HG02623 (cell line): ENCODE results near the gene C9orf72.

ENCODE experiments used
- ATAC-seq: cut with Tn5 transposase; IDR thresholded peaks from one replicate; pipeline ENCODE4 v1.9.1; 2021; ENCODE audit warnings: moderate library complexity; ENCODE audit not compliant: unreplicated experiment

Gene C9orf72

GRCh38 chr9:27581826-27582225 lies 8.5 kb upstream of the C9orf72 start:
- no peak for ATAC-seq

DNA sequence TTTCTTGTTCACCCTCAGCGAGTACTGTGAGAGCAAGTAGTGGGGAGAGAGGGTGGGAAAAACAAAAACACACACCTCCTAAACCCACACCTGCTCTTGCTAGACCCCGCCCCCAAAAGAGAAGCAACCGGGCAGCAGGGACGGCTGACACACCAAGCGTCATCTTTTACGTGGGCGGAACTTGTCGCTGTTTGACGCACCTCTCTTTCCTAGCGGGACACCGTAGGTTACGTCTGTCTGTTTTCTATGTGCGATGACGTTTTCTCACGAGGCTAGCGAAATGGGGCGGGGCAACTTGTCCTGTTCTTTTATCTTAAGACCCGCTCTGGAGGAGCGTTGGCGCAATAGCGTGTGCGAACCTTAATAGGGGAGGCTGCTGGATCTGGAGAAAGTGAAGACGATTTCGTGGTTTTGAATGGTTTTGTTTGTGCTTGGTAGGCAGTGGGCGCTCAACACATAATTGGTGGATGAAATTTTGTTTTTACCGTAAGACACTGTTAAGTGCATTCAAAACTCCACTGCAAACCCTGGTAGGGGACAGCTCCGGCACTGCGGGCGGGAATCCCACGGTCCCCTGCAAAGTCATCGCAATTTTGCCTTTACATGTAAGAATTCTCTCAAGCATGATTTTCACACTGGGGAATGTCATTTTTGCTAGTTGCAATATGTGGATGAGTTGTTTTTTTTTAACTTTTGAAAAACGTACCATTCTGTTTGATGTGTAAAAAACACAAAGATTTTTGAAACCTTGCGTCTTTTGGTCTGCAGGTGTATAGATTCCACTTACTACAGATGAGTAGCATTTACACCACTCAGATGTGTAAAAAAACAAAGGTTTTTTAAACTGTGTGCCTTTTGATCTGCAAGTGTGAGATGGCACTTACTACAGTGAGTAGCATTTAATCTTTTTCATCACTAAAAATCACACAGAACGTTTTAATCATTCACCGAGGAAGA lies 631 bp upstream of the C9orf72 start:
- ATAC-seq, result peak; percentile 83

- peak; percentile 27 for ATAC-seq
These were observed 739 bp downstream of the C9orf72 start for GRCh38 chr9:27572566-27572917.

GRCh38 chr9:27572061-27572460 lies 1.2 kb downstream of the C9orf72 start:
- no peak for ATAC-seq

DNA sequence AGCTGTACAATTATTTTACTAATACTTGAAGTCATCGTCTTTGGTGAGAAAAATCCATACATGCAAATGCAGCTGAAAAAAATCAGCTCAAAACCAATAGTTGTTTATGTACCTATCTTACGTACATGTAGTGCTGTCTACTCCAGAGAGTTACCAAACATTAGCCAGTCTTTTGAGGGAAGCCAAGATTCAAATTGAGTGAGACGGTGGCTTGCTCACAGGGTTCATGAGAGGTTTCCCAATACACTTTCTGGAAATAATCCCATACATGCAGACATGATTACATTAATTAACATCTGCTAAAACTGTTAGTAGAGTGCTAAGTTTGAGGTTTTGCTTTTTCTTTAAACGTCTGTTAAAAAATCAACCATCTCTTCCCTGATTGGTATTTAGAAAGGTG lies 2.3 kb downstream of the C9orf72 start:
- no peak for ATAC-seq

DNA sequence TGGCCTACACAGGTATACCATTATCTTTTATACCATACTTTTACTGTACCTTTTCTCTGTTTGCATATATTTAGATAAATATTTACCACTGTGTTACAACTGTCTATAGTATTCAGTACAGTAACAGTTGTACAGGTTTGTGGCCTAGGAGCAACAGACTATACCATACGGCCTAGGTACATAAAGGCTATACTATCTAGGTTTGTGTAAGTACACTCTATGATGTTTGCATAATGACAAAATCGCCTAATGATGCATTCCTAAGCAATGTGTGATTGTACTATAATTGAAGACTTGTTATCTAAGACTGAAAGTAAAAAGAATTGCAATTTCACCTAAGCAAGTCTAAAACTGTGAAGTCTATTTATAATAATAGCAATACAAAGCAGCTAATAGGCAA lies 3.9 kb downstream of the C9orf72 start:
- no peak for ATAC-seq

DNA sequence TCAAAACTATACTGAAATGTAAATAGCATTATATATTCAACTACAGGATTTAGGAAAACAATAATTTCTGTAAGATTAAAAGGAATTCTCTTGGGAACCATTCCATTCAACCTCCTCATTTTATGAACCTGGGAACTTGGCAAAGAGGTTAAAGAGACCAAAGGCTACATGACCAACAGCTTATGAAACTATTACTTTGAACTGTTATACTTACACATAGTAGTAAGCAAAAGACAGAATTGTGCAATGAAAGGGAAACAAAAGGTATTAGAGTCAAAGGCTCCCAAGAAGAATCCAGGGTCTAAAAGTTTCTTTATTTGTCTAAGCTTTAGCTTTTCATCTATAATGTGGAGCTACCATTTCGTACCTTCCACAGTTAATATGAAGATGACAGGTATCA lies 7.2 kb downstream of the C9orf72 start:
- ATAC-seq, result no peak

DNA sequence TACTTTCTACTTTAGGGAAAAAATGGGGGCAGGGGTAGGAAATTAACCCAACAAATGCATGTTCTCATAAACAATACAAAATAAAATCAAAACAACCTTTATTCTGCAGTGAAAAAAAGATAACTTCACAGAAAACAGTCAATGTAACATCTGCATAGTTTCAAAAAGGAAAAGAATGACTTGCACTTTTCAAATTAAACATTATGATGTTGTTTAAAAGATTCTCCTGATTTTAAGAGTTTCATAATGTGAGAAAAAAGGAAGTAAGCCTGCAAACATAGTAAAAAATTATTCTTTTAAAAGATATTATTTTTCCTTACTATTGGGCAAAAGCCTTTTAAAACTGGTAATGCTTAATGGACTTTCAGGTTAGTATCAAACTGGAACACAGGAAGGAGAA lies 7.6 kb downstream of the C9orf72 start:
- ATAC-seq, result no peak

DNA sequence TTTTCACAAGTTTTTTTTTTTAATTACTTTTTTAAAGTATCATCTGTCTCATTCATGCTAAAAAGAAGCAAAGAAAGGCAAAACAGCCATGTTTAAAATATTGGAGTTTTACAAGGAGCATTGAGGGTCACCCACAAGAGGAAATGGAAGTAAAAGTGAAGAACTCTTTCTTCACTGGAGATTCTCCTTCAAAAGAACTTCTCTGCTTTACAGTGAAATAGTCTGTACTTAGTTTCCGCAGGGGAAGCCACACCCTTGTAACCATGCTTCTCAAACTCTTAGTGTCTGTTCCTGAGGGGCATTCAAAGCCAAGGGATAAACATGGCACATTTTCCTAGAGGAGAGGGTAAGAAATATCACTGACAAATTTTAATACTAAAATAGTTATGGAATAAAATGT lies 8.6 kb downstream of the C9orf72 start:
- no peak for ATAC-seq

DNA sequence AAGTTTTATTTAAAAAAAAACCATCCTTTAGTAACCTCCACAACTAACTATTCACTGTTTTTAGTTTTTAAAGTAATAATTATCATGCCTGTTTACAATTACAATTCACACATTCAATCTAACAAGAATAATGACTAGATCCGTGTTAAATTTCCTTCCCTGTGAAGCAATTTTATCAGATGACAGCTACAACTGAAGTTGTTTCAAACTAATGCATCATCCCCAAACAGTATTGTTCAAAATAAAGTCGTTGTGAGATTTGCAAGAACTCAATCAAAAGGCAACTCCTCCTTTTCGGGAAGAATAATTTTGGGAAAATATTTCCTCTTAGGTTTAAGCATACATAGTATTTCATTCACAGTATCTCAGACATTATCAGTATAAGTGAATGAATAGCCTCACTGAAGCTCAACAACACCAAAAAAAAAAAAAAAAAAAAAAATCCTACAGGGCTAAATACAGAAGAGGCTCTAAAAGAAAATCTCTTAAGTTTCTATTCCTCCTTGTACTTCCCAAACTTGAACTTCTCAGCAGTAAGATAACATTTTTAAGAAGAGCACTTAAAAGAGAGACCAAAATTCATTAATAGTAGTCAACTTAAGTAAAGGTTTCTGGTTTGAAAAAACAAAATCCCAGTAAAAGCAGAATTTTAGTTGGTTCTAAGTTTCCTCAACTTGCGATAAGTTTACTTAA lies 9.4 kb downstream of the C9orf72 start:
- no peak for ATAC-seq

DNA sequence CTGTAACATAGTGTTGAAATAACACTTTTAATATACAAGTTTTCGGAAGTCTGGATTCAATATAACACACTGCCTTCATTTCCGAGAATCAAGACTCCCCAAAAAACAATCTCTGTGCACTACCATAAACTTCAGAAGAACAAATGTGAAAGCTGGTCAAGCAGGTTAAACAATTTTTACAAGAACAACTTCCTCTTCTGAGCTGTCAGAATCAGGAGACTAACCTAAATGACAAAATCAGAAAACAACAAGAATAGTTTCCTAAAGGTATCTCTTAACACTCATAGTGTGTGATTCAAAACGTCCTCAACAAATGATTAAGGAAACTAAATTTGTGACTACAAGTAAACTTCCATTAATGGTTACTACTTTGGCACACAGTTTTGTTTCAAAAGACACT lies 11.6 kb downstream of the C9orf72 start:
- no peak for ATAC-seq

- ATAC-seq, result no peak
These were observed 12.8 kb downstream of the C9orf72 start for GRCh38 chr9:27560457-27560856.

- ATAC-seq, result no peak
These were observed 15.0 kb downstream of the C9orf72 start for GRCh38 chr9:27558307-27558706.

- ATAC-seq, result no peak
These were observed 16.8 kb downstream of the C9orf72 start for GRCh38 chr9:27556470-27556869.

DNA sequence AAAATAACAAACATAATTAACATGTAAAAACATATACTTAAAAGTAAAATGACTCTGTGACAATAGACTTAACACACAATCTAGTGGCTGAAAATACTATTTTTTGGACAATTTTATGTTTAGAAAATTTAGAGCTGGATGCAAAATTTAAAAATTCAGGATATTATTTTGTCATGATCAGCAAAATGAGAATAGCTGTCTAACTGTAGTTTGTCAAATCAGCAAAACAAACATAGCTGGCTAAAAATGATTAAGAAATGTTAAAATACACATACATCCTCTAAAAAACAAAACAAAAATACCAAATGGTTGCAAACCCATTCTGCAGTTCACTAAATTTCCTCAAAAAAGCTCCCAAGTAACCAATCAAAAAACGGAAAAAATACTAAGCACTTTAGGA lies 18.6 kb downstream of the C9orf72 start:
- no peak for ATAC-seq

DNA sequence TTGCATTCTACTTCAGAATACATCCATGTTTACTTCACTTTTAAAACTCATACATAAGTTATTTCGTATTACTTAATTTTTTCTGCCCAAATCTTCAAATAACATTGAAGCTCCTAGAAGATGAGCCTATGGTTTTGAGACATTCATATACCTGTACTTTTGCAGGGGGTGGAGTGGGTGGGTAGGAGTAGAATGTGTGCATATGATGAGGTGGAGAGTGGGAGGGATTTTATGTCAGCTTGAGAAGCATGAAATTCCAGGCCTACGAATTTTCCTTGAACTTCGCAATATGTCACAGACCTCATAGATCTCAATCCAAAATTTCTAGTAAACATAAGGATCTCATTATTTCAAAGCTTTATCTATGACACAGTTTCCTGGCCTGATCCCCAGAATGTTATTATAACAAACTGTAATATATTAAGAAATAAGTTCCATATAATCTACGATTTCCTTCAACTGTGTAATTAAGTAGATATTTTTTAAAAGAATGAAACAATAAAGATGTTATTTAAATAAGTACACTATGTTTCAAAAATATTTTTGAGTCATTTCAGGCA lies 24.0 kb downstream of the C9orf72 start:
- ATAC-seq, result no peak

- no peak for ATAC-seq
These were observed 25.1 kb downstream of the C9orf72 start for GRCh38 chr9:27548055-27548741.

- ATAC-seq, result no peak
These were observed 27.8 kb downstream of the C9orf72 start for GRCh38 chr9:27545471-27545870.

DNA sequence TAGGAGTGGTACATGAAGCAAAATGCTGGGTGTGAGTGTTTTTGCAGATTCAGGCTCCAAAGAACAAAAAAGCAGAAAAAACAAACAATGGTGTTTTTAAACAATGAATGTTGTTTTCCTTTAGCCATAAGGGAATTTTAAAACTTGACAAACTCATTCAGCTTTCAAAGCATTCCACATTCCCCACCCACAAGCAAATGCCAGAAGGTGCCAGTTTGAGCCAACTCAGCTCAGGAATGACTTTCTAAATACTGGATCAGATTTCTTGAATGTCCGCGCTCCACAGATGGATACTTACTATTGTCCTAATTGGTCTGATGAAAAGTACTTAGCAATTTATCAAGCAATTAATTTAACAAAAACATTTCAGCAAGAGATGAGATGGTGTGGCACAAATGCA lies 30.8 kb downstream of the C9orf72 start:
- no peak for ATAC-seq

GRCh38 chr9:27541740-27542139 lies 31.5 kb downstream of the C9orf72 start:
- no peak for ATAC-seq

DNA sequence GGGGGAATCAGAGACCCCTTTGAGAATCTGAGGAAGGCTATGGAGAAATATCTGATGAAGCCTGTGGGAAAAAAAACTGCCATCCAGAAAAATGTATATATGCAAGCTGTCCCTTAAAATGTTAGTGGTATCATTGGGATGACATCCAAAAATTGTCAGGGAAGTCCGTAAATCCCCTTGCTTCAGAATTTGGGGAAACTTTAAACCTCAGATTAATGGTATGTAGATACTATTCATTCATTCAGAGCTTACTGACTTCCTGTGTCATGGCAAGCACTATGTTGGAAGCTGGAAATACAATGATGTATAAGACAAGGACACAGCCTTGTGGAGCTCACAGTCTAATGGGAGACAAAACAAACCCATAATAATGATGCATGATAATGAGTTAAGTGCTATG lies 32.8 kb downstream of the C9orf72 start:
- no peak for ATAC-seq
